Spleen (tissue), 11 donors: Measurements from ENCODE around the gene P2RY11. TPM values are rescaled to one million over a fixed set of nuclear protein-coding genes. Genes with fewer than 3 reads are reported as not detected.
A peak's percentile ranks its signal among the peaks of the same experiment; 100 is the strongest.

ENCODE experiments used
- DNase-seq: peaks from one replicate; pipeline ENCODE4 v3.0.0-alpha.2; 2020
- H3K27ac ChIP-seq, 8 donors: fragments of 200-600 bp; sonication (generic) in 7 of 8; 1 replicate in 4 of 8; 2 replicates in 4 of 8; pipeline versions ENCODE4 v1.5.0 to v1.8.0; 2016 to 2021; ENCODE audit warnings: inconsistent platforms in 4 of 8, mild to moderate bottlenecking in 4 of 8, moderate library complexity in 1 of 8
- H3K27me3 ChIP-seq, 7 donors: fragments of 200-600 bp; sonication (generic) in 6 of 7; replicated peaks in 1 of 7; 1 replicate in 4 of 7; 2 replicates in 3 of 7; pipeline versions ENCODE4 v1.5.0 to v1.8.0; 2016 to 2021; ENCODE audit warnings: inconsistent platforms in 3 of 7, mild to moderate bottlenecking in 1 of 7
- H3K36me3 ChIP-seq, 6 donors: fragments of 200-600 bp; sonication (generic) in 5 of 6; 1 replicate in 4 of 6; 2 replicates in 2 of 6; pipeline versions ENCODE4 v1.5.0 to v1.8.0; 2016 to 2021; ENCODE audit warnings: inconsistent platforms in 2 of 6
- H3K4me1 ChIP-seq, 6 donors: fragments of 200-600 bp; sonication (generic) in 5 of 6; 1 replicate in 3 of 6; 2 replicates in 3 of 6; pipeline versions ENCODE4 v1.5.0 to v1.8.0; 2016 to 2021; ENCODE audit warnings: inconsistent platforms in 3 of 6
- H3K4me3 ChIP-seq, 8 donors: fragments of 200-600 bp; sonication (generic) in 7 of 8; 1 replicate in 4 of 8; 2 replicates in 4 of 8; pipeline versions ENCODE4 v1.5.0 to v1.8.0; 2016 to 2021; ENCODE audit warnings: inconsistent platforms in 4 of 8, mild to moderate bottlenecking in 4 of 8, moderate library complexity in 2 of 8
- H3K9me3 ChIP-seq, 8 donors: fragments of 200-600 bp; sonication (generic) in 7 of 8; 1 replicate in 4 of 8; 2 replicates in 4 of 8; pipeline versions ENCODE4 v1.5.0 to v1.8.0; 2016 to 2021; ENCODE audit warnings: inconsistent platforms in 4 of 8
- CTCF ChIP-seq, 11 experiments: fragments of 200-600 bp in 7 of 11; fragments of 450-650 bp in 4 of 11; sonication (generic) in 4 of 11; IDR thresholded peaks in 8 of 11; conservative IDR thresholded peaks in 3 of 11; 1 replicate in 7 of 11; 2 replicates in 4 of 11; pipeline versions ENCODE4 v1.4.0 to v1.8.0; 2016 to 2021; ENCODE audit warnings: antibody characterized with exemption in 11 of 11, inconsistent platforms in 4 of 11, mild to moderate bottlenecking in 1 of 11
- POLR2A ChIP-seq, 3 donors: fragments of 450-650 bp; IDR thresholded peaks; one replicate each; pipeline ENCODE4 v1.5.1; 2017; ENCODE audit warnings: antibody characterized with exemption in 3 of 3, mild to moderate bottlenecking in 1 of 3
- POLR2AphosphoS5 ChIP-seq, 3 donors: sonication (generic); formaldehyde crosslinking; IDR thresholded peaks; one replicate each; pipeline ENCODE4 v1.5.1; 2017; ENCODE audit warnings: antibody characterized with exemption in 3 of 3
- WGBS, 5 donors: extraction: QIAGEN DNeasy Blood & Tissue Kit in 3 of 5; methylation state at CpG; one replicate each; pipeline versions ENCODE4 v1.1.5 to v1.1.7; 2013 to 2018; 5-methylcytosine and 5-hydroxymethylcytosine counted together
- intact Hi-C: fragments of 100-400 bp; cut with DNase I; formaldehyde crosslinking; loops from one replicate; pipeline ENCODE4 v1.15.0; 2023; ENCODE audit warnings: low total_unique reads
- polyA plus RNA-seq, 3 donors: library from polyadenylated mRNA; stranded (reverse); fragments of 200-250 nt; gene quantifications; one replicate each; pipeline ENCODE4 v1.2.1, GENCODE V29; 2013
- total RNA-seq, 7 donors: library from RNA; depleted of rRNA in 3 of 7; stranded (reverse); fragments of >200 nt in 3 of 7; fragmentation: NEBNext Ultra II Directional in 4 of 7; extraction: Animal tissue kit (Norgen Biotek cat#: 25700) in 4 of 7; gene quantifications; one replicate each; pipeline versions ENCODE4 v1.1.0 to v1.2.1, GENCODE V29; 2016 to 2021
- donor health status: healthy with polysubstance abuse.
- donor health status: DM: no; HTN: no; CAD: no; lungs with moderate emphysema.
- donor health status: DM: no; HTN: no; CAD: no.
- donor health status: Bipolar disorder and iron deficiency.
- donor health status: healthy.
- donor health status: DM: no; HTN: no; CAD: no.
- donor health status: DM: yes; HTN: yes; CAD: no.

P2RY11 gene
- total and polyA plus RNA-seq, 10 donors, result 7.9 to 24.2 (median 16.9) TPM

GRCh38 chr19:10142701-10143375 lies 31.3 kb downstream of the P2RY11 start:
- TF ChIP-seq CTCF (IDR thresholded peaks at IDR 0.05 in 8 of 11, conservative IDR thresholded peaks at IDR 0.05 in 3 of 11) (peak in 6 of 11 experiments; percentile 6 to 31 (median 14)), POLR2A (IDR thresholded peaks at IDR 0.05) (no peak), POLR2AphosphoS5 (IDR thresholded peaks at IDR 0.05) (peak in 2 of 3 donors; percentile 60 to 67)
- DNase-seq, result peak; percentile 83
- peaks cover 0 to 100% (median 99%) of the 10 kb centered on the region in 6 donors for H3K36me3 ChIP-seq

GRCh38 chr19:10143681-10144080 lies 32.2 kb downstream of the P2RY11 start:
- H3K36me3 ChIP-seq, result peaks cover 0 to 100% (median 95%) of the 10 kb centered on the region in 6 donors
- TF ChIP-seq CTCF (IDR thresholded peaks at IDR 0.05 in 8 of 11, conservative IDR thresholded peaks at IDR 0.05 in 3 of 11), result no peak
- TF ChIP-seq POLR2A (IDR thresholded peaks at IDR 0.05), result no peak
- no peak for TF ChIP-seq POLR2AphosphoS5 (IDR thresholded peaks at IDR 0.05)
- peaks cover 0 to 30% (median 0%) of the 10 kb centered on the region in 6 donors for H3K4me1 ChIP-seq
- DNase-seq, result no peak
- intact Hi-C loops, result no loop called here
- H3K9me3 ChIP-seq, result no peaks in the 10 kb centered on the region
- H3K27me3 ChIP-seq, result no peaks in the 10 kb centered on the region
- WGBS, 5 donors, result 85 to 90% (median 88%) methylated on average over 10 to 11 of the region's 11 CpGs
- H3K4me3 ChIP-seq, result no peak overlapping the region
- H3K27ac ChIP-seq, result peak overlapping the region; percentile 53 to 87 (median 74)

More at GRCh38 chr19:10142701-10143375, 31.3 kb downstream of the P2RY11 start:
- no peak overlapping the region for H3K4me3 ChIP-seq
- intact Hi-C loops, result no loop called here
- no peaks in the 10 kb centered on the region for H3K27me3 ChIP-seq
- H3K27ac ChIP-seq, result peak overlapping the region; percentile 60 to 87 (median 74)
- peaks cover 0 to 30% (median 0%) of the 10 kb centered on the region in 6 donors for H3K4me1 ChIP-seq
- H3K9me3 ChIP-seq, result no peaks in the 10 kb centered on the region
- 71 to 85% (median 75%) methylated on average over 14 to 15 of the region's 15 CpGs for WGBS, 5 donors

GRCh38 chr19:10144361-10144760 lies 32.9 kb downstream of the P2RY11 start:
- intact Hi-C loops, result no loop called here
- Histone ChIP-seq H3K36me3 (peaks cover 0 to 100% (median 94%) of the 10 kb centered on the region in 6 donors), H3K27me3 (no peaks in the 10 kb centered on the region), H3K27ac (peak overlapping the region in 6 of 8 donors; percentile 0 to 87 (median 74)), H3K4me3 (no peak overlapping the region), H3K9me3 (no peaks in the 10 kb centered on the region), H3K4me1 (peaks cover 0 to 30% (median 0%) of the 10 kb centered on the region in 6 donors)
- WGBS, 5 donors, result 87 to 93% (median 88%) methylated on average over 10 of the region's 10 CpGs
- DNase-seq, result no peak
- TF ChIP-seq POLR2A (IDR thresholded peaks at IDR 0.05), result no peak
- no peak for TF ChIP-seq POLR2AphosphoS5 (IDR thresholded peaks at IDR 0.05)
- no peak for TF ChIP-seq CTCF (IDR thresholded peaks at IDR 0.05 in 8 of 11, conservative IDR thresholded peaks at IDR 0.05 in 3 of 11)

GRCh38 chr19:10145031-10145430 lies 33.5 kb downstream of the P2RY11 start:
- intact Hi-C loops, result no loop called here
- peaks cover 0 to 30% (median 0%) of the 10 kb centered on the region in 6 donors for H3K4me1 ChIP-seq
- WGBS, 5 donors, result 91 to 96% (median 91%) methylated on average over 6 to 10 of the region's 10 CpGs
- H3K27me3 ChIP-seq, result no peaks in the 10 kb centered on the region
- no peak for TF ChIP-seq CTCF (IDR thresholded peaks at IDR 0.05 in 8 of 11, conservative IDR thresholded peaks at IDR 0.05 in 3 of 11)
- no peaks in the 10 kb centered on the region for H3K9me3 ChIP-seq
- peaks cover 0 to 100% (median 94%) of the 10 kb centered on the region in 6 donors for H3K36me3 ChIP-seq
- H3K4me3 ChIP-seq, result no peak overlapping the region
- peak overlapping the region in 2 of 8 donors; percentile 83 to 87 for H3K27ac ChIP-seq
- no peak for DNase-seq
